ENCODE data around the gene ZDHHC14. TPM values are rescaled to one million over a fixed set of nuclear protein-coding genes. Genes with fewer than 3 reads are reported as not detected.

The ZDHHC14 gene
- total RNA-seq, 4 donors from 2014 or later: 7.3 to 14.4 (median 8.1) TPM

DNA sequence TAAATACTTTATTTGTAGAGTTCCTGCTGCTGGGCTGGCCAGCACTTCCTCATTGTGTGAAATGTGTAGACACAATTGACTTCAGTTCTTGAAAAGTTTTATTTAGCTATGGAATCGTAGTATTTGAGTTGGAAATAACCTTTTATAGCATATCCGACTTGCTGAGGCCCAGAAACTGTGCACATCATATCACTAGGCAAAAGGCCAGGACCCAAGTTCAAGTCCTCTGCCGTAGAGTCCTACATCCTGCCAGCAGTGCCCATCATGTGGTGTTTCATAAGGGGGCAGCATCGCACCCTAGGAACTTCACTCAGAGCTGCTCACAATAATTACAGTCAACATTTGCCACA is 234.4 kb downstream of the ZDHHC14 start:
- H3K36me3 ChIP-seq: no peaks in the 10 kb centered on the region
- no peak for TF ChIP-seq EP300 (IDR thresholded peaks at IDR 0.05)
- TF ChIP-seq POLR2AphosphoS5 (IDR thresholded peaks at IDR 0.05): no peak
- TF ChIP-seq CTCF (IDR thresholded peaks at IDR 0.05): no peak
- TF ChIP-seq POLR2A (IDR thresholded peaks at IDR 0.05): no peak
- H3K4me3 ChIP-seq: no peak overlapping the region
- WGBS, 2 donors (ENCODE audit: low coverage in 1 of 2): 65 to 90% methylated on average over 4 of the region's 4 CpGs
- H3K9me3 ChIP-seq: peaks cover 0 to 5% (median 0%) of the 10 kb centered on the region in 3 donors
- H3K4me1 ChIP-seq: no peaks in the 10 kb centered on the region
- no peak overlapping the region for H3K27ac ChIP-seq
- ATAC-seq: no peak
- H3K27me3 ChIP-seq: no peaks in the 10 kb centered on the region

- no peak for ATAC-seq
Observed at GRCh38 chr6:157615951-157616350, 235.0 kb downstream of the ZDHHC14 start.

DNA sequence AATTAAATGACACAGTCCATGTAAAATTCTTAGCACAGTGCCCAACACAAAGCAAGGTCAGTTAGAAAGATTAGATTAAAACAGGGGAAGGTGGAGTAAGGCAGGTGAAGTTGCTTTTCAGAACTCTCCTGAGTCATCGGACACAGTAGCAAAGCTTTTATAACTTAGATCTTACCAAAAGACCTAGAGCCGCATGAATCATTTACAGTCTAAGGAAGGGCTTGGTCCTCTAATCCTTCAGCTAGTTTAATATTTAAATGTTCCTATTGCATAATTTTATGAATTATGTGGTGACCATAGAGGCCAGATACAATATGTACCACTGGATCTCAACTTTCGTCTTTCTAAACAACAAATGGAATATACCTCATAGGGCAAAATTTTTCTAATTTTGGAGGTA is 240.0 kb downstream of the ZDHHC14 start:
- 87 to 100% methylated on average over 2 to 3 of the region's 3 CpGs for WGBS, 2 donors (ENCODE audit: low coverage in 1 of 2)

More at GRCh38 chr6:157615951-157616350, 235.0 kb downstream of the ZDHHC14 start:
- Histone ChIP-seq H3K4me1 (no peaks in the 10 kb centered on the region), H3K36me3 (no peaks in the 10 kb centered on the region), H3K4me3 (no peak overlapping the region), H3K27ac (no peak overlapping the region), H3K27me3 (no peaks in the 10 kb centered on the region), H3K9me3 (peaks cover 0 to 5% (median 0%) of the 10 kb centered on the region in 3 donors)
- TF ChIP-seq CTCF (IDR thresholded peaks at IDR 0.05) (no peak), POLR2A (IDR thresholded peaks at IDR 0.05) (no peak), POLR2AphosphoS5 (IDR thresholded peaks at IDR 0.05) (no peak), EP300 (IDR thresholded peaks at IDR 0.05) (no peak)
- 92 to 100% methylated on average over 2 to 4 of the region's 4 CpGs for WGBS, 2 donors (ENCODE audit: low coverage in 1 of 2)

DNA sequence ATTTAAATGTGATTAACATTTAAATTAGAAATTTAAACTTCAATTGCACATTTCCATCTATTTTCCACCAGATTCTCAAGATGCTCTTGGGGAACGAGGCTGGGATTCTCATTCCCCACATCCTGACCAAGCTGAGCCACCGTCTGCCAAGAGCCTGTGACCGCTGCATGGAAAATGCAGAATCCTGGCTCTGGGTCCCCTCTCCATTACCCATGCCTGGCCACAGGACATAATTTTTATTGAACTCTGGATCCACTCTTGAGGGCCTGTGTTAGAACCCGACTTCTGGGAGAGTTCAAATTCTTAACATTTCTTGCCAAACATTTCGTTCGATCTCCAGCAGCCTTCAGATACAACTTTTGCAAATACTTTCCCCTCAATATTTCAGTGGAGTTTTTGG is 240.4 kb downstream of the ZDHHC14 start:
- peaks cover 0 to 5% (median 0%) of the 10 kb centered on the region in 3 donors for H3K9me3 ChIP-seq

More for the DNA sequence above, 240.0 kb downstream of the ZDHHC14 start:
- H3K9me3 ChIP-seq: peaks cover 0 to 5% (median 0%) of the 10 kb centered on the region in 3 donors
- H3K36me3 ChIP-seq: no peaks in the 10 kb centered on the region
- H3K4me1 ChIP-seq: no peaks in the 10 kb centered on the region
- no peak overlapping the region for H3K27ac ChIP-seq
- H3K4me3 ChIP-seq: no peak overlapping the region
- no peak for ATAC-seq
- TF ChIP-seq CTCF (IDR thresholded peaks at IDR 0.05) (no peak), EP300 (IDR thresholded peaks at IDR 0.05) (no peak), POLR2AphosphoS5 (IDR thresholded peaks at IDR 0.05) (no peak), POLR2A (IDR thresholded peaks at IDR 0.05) (no peak)
- H3K27me3 ChIP-seq: no peaks in the 10 kb centered on the region

More for the DNA sequence above, 240.4 kb downstream of the ZDHHC14 start:
- no peaks in the 10 kb centered on the region for H3K4me1 ChIP-seq
- H3K4me3 ChIP-seq: no peak overlapping the region
- no peaks in the 10 kb centered on the region for H3K27me3 ChIP-seq
- no peak overlapping the region for H3K27ac ChIP-seq
- H3K36me3 ChIP-seq: no peaks in the 10 kb centered on the region
- TF ChIP-seq POLR2AphosphoS5 (IDR thresholded peaks at IDR 0.05) (no peak), EP300 (IDR thresholded peaks at IDR 0.05) (no peak), CTCF (IDR thresholded peaks at IDR 0.05) (no peak), POLR2A (IDR thresholded peaks at IDR 0.05) (no peak)
- ATAC-seq: no peak
- WGBS, 2 donors (ENCODE audit: low coverage in 1 of 2): 0 to 62% methylated on average over 1 to 6 of the region's 6 CpGs
